Vagina (tissue), 2 donors: ENCODE measurements around the gene MICAL2.

Source experiments
- POLR2A ChIP-seq, 2 donors: fragments of 450-650 bp; IDR thresholded peaks; one replicate each; pipeline ENCODE4 v1.6.1; 2017; ENCODE audit warnings: antibody characterized with exemption in 2 of 2, mild to moderate bottlenecking in 2 of 2, moderate library complexity in 2 of 2
- TF ChIP-seq, protein P1 (sequence below), 3 experiments: fragments of 450-650 bp in 2 of 3; fragments of 200-600 bp in 1 of 3; sonication (generic) in 1 of 3; IDR thresholded peaks; one replicate each; pipeline ENCODE4 v1.5.1; 2017 to 2019; ENCODE audit warnings: antibody characterized with exemption in 3 of 3, mild to moderate bottlenecking in 2 of 3, moderate library complexity in 2 of 3

DNA sequence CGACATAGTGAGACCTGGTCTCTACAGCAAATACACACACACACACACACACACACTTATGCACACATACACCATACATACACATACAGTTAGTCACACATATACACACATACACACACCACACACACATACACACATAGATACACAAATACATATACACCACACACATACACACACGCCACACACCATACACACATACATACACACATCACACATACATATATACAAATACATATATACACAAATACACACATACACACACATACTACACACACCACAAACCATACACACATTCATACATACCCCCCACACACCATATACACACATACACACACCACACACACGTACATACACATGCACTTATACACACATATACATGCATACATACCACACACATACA, 57.7 kb downstream of the MICAL2 start:
- TF ChIP-seq, protein P1, sequence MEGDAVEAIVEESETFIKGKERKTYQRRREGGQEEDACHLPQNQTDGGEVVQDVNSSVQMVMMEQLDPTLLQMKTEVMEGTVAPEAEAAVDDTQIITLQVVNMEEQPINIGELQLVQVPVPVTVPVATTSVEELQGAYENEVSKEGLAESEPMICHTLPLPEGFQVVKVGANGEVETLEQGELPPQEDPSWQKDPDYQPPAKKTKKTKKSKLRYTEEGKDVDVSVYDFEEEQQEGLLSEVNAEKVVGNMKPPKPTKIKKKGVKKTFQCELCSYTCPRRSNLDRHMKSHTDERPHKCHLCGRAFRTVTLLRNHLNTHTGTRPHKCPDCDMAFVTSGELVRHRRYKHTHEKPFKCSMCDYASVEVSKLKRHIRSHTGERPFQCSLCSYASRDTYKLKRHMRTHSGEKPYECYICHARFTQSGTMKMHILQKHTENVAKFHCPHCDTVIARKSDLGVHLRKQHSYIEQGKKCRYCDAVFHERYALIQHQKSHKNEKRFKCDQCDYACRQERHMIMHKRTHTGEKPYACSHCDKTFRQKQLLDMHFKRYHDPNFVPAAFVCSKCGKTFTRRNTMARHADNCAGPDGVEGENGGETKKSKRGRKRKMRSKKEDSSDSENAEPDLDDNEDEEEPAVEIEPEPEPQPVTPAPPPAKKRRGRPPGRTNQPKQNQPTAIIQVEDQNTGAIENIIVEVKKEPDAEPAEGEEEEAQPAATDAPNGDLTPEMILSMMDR (IDR thresholded peaks at IDR 0.05) = no peak
- no peak for TF ChIP-seq POLR2A (IDR thresholded peaks at IDR 0.05)
